ENCODE results near the gene ARHGAP25.

DNA sequence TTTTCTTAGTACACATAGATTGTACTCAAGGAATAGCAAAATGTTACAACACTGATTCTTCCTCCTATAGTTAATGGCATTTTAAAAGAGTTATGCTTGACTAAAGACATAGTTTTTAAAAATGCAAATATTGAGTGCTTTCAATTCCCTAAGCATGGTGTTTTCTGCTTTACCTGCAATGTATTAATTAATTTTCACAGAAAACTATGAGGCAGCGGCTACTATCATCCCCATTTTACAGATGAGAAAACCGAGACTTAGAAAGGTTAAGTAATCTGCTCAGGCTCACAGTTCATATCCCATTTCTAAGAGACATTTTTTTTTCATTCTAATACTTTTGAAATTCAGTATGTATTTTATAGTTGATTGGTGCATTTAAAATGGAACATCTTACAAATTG lies 98.6 kb downstream of the ARHGAP25 start:
- TF ChIP-seq RCOR1 (IDR thresholded peaks at IDR 0.05; ENCODE audit: insufficient replicate concordance, low read length) (no peak), ELK1 (IDR thresholded peaks at IDR 0.05; ENCODE audit: borderline replicate concordance, low read depth, low read length) (no peak)
- TF ChIP-seq, protein P1, sequence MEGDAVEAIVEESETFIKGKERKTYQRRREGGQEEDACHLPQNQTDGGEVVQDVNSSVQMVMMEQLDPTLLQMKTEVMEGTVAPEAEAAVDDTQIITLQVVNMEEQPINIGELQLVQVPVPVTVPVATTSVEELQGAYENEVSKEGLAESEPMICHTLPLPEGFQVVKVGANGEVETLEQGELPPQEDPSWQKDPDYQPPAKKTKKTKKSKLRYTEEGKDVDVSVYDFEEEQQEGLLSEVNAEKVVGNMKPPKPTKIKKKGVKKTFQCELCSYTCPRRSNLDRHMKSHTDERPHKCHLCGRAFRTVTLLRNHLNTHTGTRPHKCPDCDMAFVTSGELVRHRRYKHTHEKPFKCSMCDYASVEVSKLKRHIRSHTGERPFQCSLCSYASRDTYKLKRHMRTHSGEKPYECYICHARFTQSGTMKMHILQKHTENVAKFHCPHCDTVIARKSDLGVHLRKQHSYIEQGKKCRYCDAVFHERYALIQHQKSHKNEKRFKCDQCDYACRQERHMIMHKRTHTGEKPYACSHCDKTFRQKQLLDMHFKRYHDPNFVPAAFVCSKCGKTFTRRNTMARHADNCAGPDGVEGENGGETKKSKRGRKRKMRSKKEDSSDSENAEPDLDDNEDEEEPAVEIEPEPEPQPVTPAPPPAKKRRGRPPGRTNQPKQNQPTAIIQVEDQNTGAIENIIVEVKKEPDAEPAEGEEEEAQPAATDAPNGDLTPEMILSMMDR (conservative IDR thresholded peaks at IDR 0.05; ENCODE audit: low read depth, low read length) = no peak
